HG02970 (cell line): ENCODE data around the gene TECTA.
"Not testable (repeated sequence)": the region's sequence is repeated elsewhere in the genome, so short reads cannot be mapped to it uniquely, and the experiment has no call there.

Experiments used
- ATAC-seq: cut with Tn5 transposase; IDR thresholded peaks from one replicate; pipeline ENCODE4 v1.9.1; 2021; ENCODE audit warnings: mild to moderate bottlenecking, moderate library complexity, moderate number of reproducible peaks; ENCODE audit not compliant: unreplicated experiment, low FRiP score

TECTA gene

GRCh38 chr11:121223161-121223560, 122.1 kb downstream of the TECTA start:
- ATAC-seq = no peak

GRCh38 chr11:121225382-121225781, 124.3 kb downstream of the TECTA start:
- ATAC-seq = no peak

- no peak for ATAC-seq
Measured at GRCh38 chr11:121226415-121227263, 125.6 kb downstream of the TECTA start.

GRCh38 chr11:121228851-121229250, 127.8 kb downstream of the TECTA start:
- ATAC-seq = no peak

GRCh38 chr11:121229495-121230215, 128.6 kb downstream of the TECTA start:
- ATAC-seq = no peak

GRCh38 chr11:121231576-121232278, 130.7 kb downstream of the TECTA start:
- no peak for ATAC-seq

GRCh38 chr11:121235057-121235456, 134.0 kb downstream of the TECTA start:
- ATAC-seq = no peak

GRCh38 chr11:121236115-121237001, 135.3 kb downstream of the TECTA start:
- ATAC-seq = no peak

GRCh38 chr11:121237247-121237646, 136.2 kb downstream of the TECTA start:
- ATAC-seq = not testable (repeated sequence)

- no peak for ATAC-seq
Measured at GRCh38 chr11:121237686-121238658, 136.9 kb downstream of the TECTA start.

- ATAC-seq = no peak
Measured at GRCh38 chr11:121238956-121239355, 137.9 kb downstream of the TECTA start.

GRCh38 chr11:121240001-121240400, 139.0 kb downstream of the TECTA start:
- not testable (repeated sequence) for ATAC-seq

- ATAC-seq = no peak
Measured at GRCh38 chr11:121240650-121241303, 139.7 kb downstream of the TECTA start.
